Suprapubic skin (tissue), 3 donors: ENCODE results near the gene LGALS7.

Experiments
- CTCF ChIP-seq, 2 donors: fragments of 200-600 bp in 1 of 2; fragments of 450-650 bp in 1 of 2; sonication (generic) in 1 of 2; IDR thresholded peaks; one replicate each; pipeline ENCODE4 v1.5.1; 2016 to 2019; ENCODE audit warnings: antibody characterized with exemption in 2 of 2, mild to moderate bottlenecking in 1 of 2, moderate library complexity in 1 of 2
- EP300 ChIP-seq: sonication (generic); formaldehyde crosslinking; IDR thresholded peaks from one replicate; pipeline ENCODE4 v1.6.1; 2017; ENCODE audit warnings: antibody characterized with exemption
- POLR2A ChIP-seq, 2 donors: fragments of 450-650 bp; IDR thresholded peaks; one replicate each; pipeline ENCODE4 v1.6.1; 2017; ENCODE audit warnings: antibody characterized with exemption in 2 of 2, mild to moderate bottlenecking in 2 of 2, moderate library complexity in 2 of 2

- TF ChIP-seq POLR2A (IDR thresholded peaks at IDR 0.05) (no peak), CTCF (IDR thresholded peaks at IDR 0.05) (no peak), EP300 (no peak)
Measured at GRCh38 chr19:38816131-38816750, 42.9 kb upstream of the LGALS7 start.
